HEK293 (cell line): ENCODE results near the gene TRIM24.

Source experiments
- CTCF ChIA-PET: fragments of 350-600 bp; formaldehyde crosslinking; extraction: SDS; loops from one replicate; lab custom pipeline; 2021; ENCODE audit warnings: antibody characterized with exemption; lab: Yijun Ruan, JAX
- POLR2A ChIA-PET: fragments of 300-600 bp; formaldehyde crosslinking; extraction: SDS; loops from one replicate; lab custom pipeline; 2020; ENCODE audit warnings: antibody characterized with exemption, inconsistent platforms; lab: Yijun Ruan, JAX
- H3K27ac ChIP-seq: fragments of 200-500 bp; sonication (Bioruptor generic); 2 replicates; pipeline ENCODE4 v1.5.1; 2014; ENCODE audit warnings: low read depth, low read length, control low read depth, inconsistent platforms; ENCODE audit errors: extremely low read depth
- H3K36me3 ChIP-seq, 2 experiments: fragments of 200-500 bp in 1 of 2; sonication (Bioruptor generic) in 1 of 2; 1 replicate in 1 of 2; 2 replicates in 1 of 2; pipeline ENCODE4 v1.5.1; 2014 to 2017; ENCODE audit warnings: inconsistent platforms in 2 of 2, low read length in 2 of 2; ENCODE audit not compliant: control insufficient read depth in 2 of 2, insufficient read depth in 1 of 2
- H3K4me1 ChIP-seq: fragments of 200-500 bp; sonication (Bioruptor generic); 2 replicates; pipeline ENCODE4 v1.5.1; 2014; ENCODE audit warnings: mild to moderate bottlenecking, low read length, inconsistent platforms; ENCODE audit not compliant: control insufficient read depth, insufficient read depth
- H3K4me3 ChIP-seq: 2 replicates; pipeline ENCODE4 v1.5.1; 2011; ENCODE audit warnings: low read depth, mild to moderate bottlenecking, control low read depth, low read length, moderate library complexity
- H3K9me3 ChIP-seq: fragments of 200-500 bp; sonication (Bioruptor generic); 2 replicates; pipeline ENCODE4 v1.5.1; 2014; ENCODE audit warnings: low read depth, low read length, inconsistent platforms; ENCODE audit not compliant: control insufficient read depth, insufficient read depth
- BCL11A ChIP-seq: fragments of 450-650 bp; formaldehyde crosslinking; IDR thresholded peaks from 2 replicates; pipeline ENCODE4 v1.5.1; 2016; ENCODE audit warnings: low read depth, missing biosample characterization, missing genetic modification characterization
- HOXD13 ChIP-seq: sonication (generic); formaldehyde crosslinking; IDR thresholded peaks from 2 replicates; pipeline ENCODE4 v1.8.0; 2022; ENCODE audit warnings: missing genetic modification reagents, borderline replicate concordance
- KLF10 ChIP-seq: fragments of 450-650 bp; IDR thresholded peaks from 2 replicates; pipeline ENCODE4 v1.5.1; 2018; ENCODE audit warnings: missing biosample characterization, mild to moderate bottlenecking, missing genetic modification characterization
- KLF9 ChIP-seq: fragments of 450-650 bp; formaldehyde crosslinking; IDR thresholded peaks from 2 replicates; pipeline ENCODE4 v1.5.1; 2016; ENCODE audit warnings: missing biosample characterization, missing genetic modification characterization, low read depth
- MYNN ChIP-seq: fragments of 450-650 bp; formaldehyde crosslinking; IDR thresholded peaks from 2 replicates; pipeline ENCODE4 v1.5.1; 2016; ENCODE audit warnings: missing biosample characterization, missing genetic modification characterization, borderline replicate concordance
- SCRT2 ChIP-seq: fragments of 450-650 bp; formaldehyde crosslinking; IDR thresholded peaks from 2 replicates; pipeline ENCODE4 v1.5.1; 2016; ENCODE audit warnings: missing biosample characterization, missing genetic modification characterization
- SP3 ChIP-seq: fragments of 450-650 bp; formaldehyde crosslinking; IDR thresholded peaks from 2 replicates; pipeline ENCODE4 v1.5.1; 2016; ENCODE audit warnings: missing biosample characterization, missing genetic modification characterization
- ZIC2 ChIP-seq: fragments of 450-650 bp; formaldehyde crosslinking; IDR thresholded peaks from 2 replicates; pipeline ENCODE4 v1.5.1; 2016; ENCODE audit warnings: missing biosample characterization, missing genetic modification characterization
- ZNF138 ChIP-seq: fragments of 450-650 bp; formaldehyde crosslinking; IDR thresholded peaks from 2 replicates; pipeline ENCODE4 v1.5.1; 2016; ENCODE audit warnings: missing biosample characterization, missing genetic modification characterization, borderline replicate concordance
- ZNF2 ChIP-seq: fragments of 450-650 bp; formaldehyde crosslinking; IDR thresholded peaks from 2 replicates; pipeline ENCODE4 v1.5.1; 2016; ENCODE audit warnings: missing biosample characterization, missing genetic modification characterization
- ZNF292 ChIP-seq: fragments of 450-650 bp; formaldehyde crosslinking; IDR thresholded peaks from 2 replicates; pipeline ENCODE4 v1.5.1; 2016; ENCODE audit warnings: low read depth, missing biosample characterization, missing genetic modification characterization, borderline replicate concordance
- ZNF335 ChIP-seq: fragments of 450-650 bp; formaldehyde crosslinking; conservative IDR thresholded peaks from 2 replicates; pipeline ENCODE4 v1.5.1; 2016; ENCODE audit warnings: missing biosample characterization, missing genetic modification characterization
- ZNF426 ChIP-seq: fragments of 450-650 bp; formaldehyde crosslinking; IDR thresholded peaks from 2 replicates; pipeline ENCODE4 v1.5.1; 2017; ENCODE audit warnings: missing biosample characterization, missing genetic modification characterization, mild to moderate bottlenecking, inconsistent platforms, moderate library complexity
- ZNF473 ChIP-seq: fragments of 450-650 bp; formaldehyde crosslinking; IDR thresholded peaks from 2 replicates; pipeline ENCODE4 v1.5.1; 2017; ENCODE audit warnings: missing biosample characterization, missing genetic modification characterization
- ZNF501 ChIP-seq: fragments of 450-650 bp; formaldehyde crosslinking; IDR thresholded peaks from 2 replicates; pipeline ENCODE4 v1.5.1; 2016; ENCODE audit warnings: missing biosample characterization, missing genetic modification characterization
- ZNF529 ChIP-seq: fragments of 450-650 bp; formaldehyde crosslinking; IDR thresholded peaks from 2 replicates; pipeline ENCODE4 v1.5.1; 2017; ENCODE audit warnings: missing genetic modification characterization, missing biosample characterization; ENCODE audit not compliant: insufficient replicate concordance
- ZNF555 ChIP-seq: fragments of 450-650 bp; formaldehyde crosslinking; conservative IDR thresholded peaks from 2 replicates; pipeline ENCODE4 v1.5.1; 2017; ENCODE audit warnings: missing biosample characterization, mild to moderate bottlenecking, missing genetic modification characterization, inconsistent platforms
- ZNF560 ChIP-seq: fragments of 450-650 bp; formaldehyde crosslinking; IDR thresholded peaks from 2 replicates; pipeline ENCODE4 v1.5.1; 2017; ENCODE audit warnings: missing biosample characterization, missing genetic modification characterization, borderline replicate concordance
- ZNF561 ChIP-seq: fragments of 450-650 bp; IDR thresholded peaks from 2 replicates; pipeline ENCODE4 v1.5.1; 2018; ENCODE audit warnings: missing biosample characterization, missing genetic modification characterization, borderline replicate concordance
- ZNF596 ChIP-seq: fragments of 450-650 bp; IDR thresholded peaks from 2 replicates; pipeline ENCODE4 v1.5.0; 2018; ENCODE audit warnings: missing biosample characterization, mild to moderate bottlenecking, missing genetic modification characterization, moderate library complexity
- ZNF707 ChIP-seq: fragments of 450-650 bp; formaldehyde crosslinking; IDR thresholded peaks from 2 replicates; pipeline ENCODE4 v1.5.1; 2016; ENCODE audit warnings: missing biosample characterization, missing genetic modification characterization
- ZNF776 ChIP-seq: fragments of 450-650 bp; formaldehyde crosslinking; IDR thresholded peaks from 2 replicates; pipeline ENCODE4 v1.5.0; 2017; ENCODE audit warnings: missing biosample characterization, missing genetic modification characterization, borderline replicate concordance
- ZNF785 ChIP-seq: fragments of 450-650 bp; formaldehyde crosslinking; IDR thresholded peaks from 2 replicates; pipeline ENCODE4 v1.5.1; 2016; ENCODE audit warnings: missing biosample characterization, missing genetic modification characterization
- ZNF843 ChIP-seq: fragments of 450-650 bp; formaldehyde crosslinking; IDR thresholded peaks from 2 replicates; pipeline ENCODE4 v1.5.1; 2016; ENCODE audit warnings: missing biosample characterization, missing genetic modification characterization
- ZSCAN16 ChIP-seq: fragments of 450-650 bp; formaldehyde crosslinking; IDR thresholded peaks from 2 replicates; pipeline ENCODE4 v1.5.1; 2016; ENCODE audit warnings: missing biosample characterization, missing genetic modification characterization
- ZXDB ChIP-seq: fragments of 450-650 bp; formaldehyde crosslinking; IDR thresholded peaks from 2 replicates; pipeline ENCODE4 v1.5.1; 2016; ENCODE audit warnings: missing biosample characterization, missing genetic modification characterization
- TF ChIP-seq, protein P1 (sequence below): fragments of 450-650 bp; formaldehyde crosslinking; IDR thresholded peaks from 2 replicates; pipeline ENCODE4 v1.5.1; 2016; ENCODE audit warnings: missing biosample characterization, missing genetic modification characterization
- TF ChIP-seq, protein P2 (sequence below): fragments of 450-650 bp; formaldehyde crosslinking; IDR thresholded peaks from 2 replicates; pipeline ENCODE4 v1.5.1; 2017; ENCODE audit warnings: missing biosample characterization, missing genetic modification characterization
- TF ChIP-seq, protein P3 (sequence below): fragments of 450-650 bp; formaldehyde crosslinking; IDR thresholded peaks from 2 replicates; pipeline ENCODE4 v1.5.1; 2016; ENCODE audit warnings: missing biosample characterization, missing genetic modification characterization

The TRIM24 gene

DNA sequence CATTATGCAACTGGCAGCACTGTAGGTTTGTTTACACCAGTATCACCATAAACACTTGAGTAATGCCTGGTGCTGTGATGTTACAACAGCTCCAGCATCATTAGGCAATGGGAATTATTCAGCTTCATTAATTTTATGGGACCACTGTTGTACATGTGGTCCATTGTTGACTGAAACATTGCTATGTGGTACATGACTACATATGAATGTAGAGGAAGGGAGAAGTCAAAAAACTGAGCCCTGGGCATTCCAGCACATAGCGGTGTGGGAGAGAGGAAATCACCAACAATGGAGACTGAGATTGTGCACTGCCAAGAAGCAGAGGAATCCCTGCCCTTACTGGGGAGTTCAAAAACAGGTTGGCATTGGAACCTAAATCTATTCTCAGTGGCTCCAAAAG is 89.0 kb downstream of the TRIM24 start:
- Histone ChIP-seq H3K27ac (no peak overlapping the region), H3K4me1 (no peaks in the 10 kb centered on the region), H3K9me3 (no peaks in the 10 kb centered on the region), H3K36me3 (peaks cover 3 to 78% of the 10 kb centered on the region in 2 experiments; a peak in 2 of 3 replicates), H3K4me3 (no peak overlapping the region)
- ChIA-PET POLR2A (no interaction called here), CTCF (no interaction called here)
- no peak for TF ChIP-seq SP3
- 0 out of 2 replicates have a peak, but pooled peaks have one; percentile 21 for TF ChIP-seq SCRT2 (tag by site-specific recombination)
- TF ChIP-seq, protein P1, sequence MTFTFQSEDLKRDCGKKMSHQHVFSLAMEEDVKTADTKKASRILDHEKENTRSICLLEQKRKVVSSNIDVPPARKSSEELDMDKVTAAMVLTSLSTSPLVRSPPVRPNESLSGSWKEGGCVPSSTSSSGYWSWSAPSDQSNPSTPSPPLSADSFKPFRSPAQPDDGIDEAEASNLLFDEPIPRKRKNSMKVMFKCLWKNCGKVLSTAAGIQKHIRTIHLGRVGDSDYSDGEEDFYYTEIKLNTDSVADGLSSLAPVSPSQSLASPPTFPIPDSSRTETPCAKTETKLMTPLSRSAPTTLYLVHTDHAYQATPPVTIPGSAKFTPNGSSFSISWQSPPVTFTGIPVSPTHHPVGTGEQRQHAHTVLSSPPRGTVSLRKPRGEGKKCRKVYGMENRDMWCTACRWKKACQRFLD, result no peak
- no peak for TF ChIP-seq ZIC2 (tag by site-specific recombination)
- no peak for TF ChIP-seq ZXDB (tag by site-specific recombination)
- TF ChIP-seq, protein P2, sequence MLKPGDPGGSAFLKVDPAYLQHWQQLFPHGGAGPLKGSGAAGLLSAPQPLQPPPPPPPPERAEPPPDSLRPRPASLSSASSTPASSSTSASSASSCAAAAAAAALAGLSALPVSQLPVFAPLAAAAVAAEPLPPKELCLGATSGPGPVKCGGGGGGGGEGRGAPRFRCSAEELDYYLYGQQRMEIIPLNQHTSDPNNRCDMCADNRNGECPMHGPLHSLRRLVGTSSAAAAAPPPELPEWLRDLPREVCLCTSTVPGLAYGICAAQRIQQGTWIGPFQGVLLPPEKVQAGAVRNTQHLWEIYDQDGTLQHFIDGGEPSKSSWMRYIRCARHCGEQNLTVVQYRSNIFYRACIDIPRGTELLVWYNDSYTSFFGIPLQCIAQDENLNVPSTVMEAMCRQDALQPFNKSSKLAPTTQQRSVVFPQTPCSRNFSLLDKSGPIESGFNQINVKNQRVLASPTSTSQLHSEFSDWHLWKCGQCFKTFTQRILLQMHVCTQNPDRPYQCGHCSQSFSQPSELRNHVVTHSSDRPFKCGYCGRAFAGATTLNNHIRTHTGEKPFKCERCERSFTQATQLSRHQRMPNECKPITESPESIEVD (tag by site-specific recombination), result peak; percentile 41; the same call in 1 of the 2 replicates
- no peak for TF ChIP-seq ZNF561 (tag by site-specific recombination)

DNA sequence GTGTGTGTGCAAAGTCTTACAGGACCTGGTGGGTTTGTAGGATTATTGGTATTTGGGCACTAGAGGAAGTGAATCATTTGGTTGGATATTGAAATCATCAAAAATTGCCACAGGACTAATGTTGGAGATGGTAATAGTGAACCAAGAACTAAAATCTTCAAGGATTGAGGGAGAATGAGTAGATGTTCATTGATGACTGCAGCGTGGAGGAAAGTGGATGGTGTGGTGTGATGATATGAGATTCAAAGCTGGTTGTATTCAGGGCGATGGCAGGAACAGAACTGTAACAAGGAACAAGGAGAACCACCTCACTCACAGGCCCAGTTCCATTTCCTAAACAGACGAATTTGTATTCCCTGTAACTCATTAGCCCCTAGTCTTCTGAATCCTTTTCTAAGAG is 90.3 kb downstream of the TRIM24 start:
- peaks cover 3 to 76% of the 10 kb centered on the region in 2 experiments; a peak in 2 of 3 replicates for H3K36me3 ChIP-seq
- no peak overlapping the region for H3K27ac ChIP-seq
- ChIA-PET CTCF (no interaction called here), POLR2A (no interaction called here)
- no peak overlapping the region for H3K4me3 ChIP-seq
- no peaks in the 10 kb centered on the region for H3K4me1 ChIP-seq
- TF ChIP-seq ZNF426 (tag by site-specific recombination), result no peak
- TF ChIP-seq MYNN (tag by site-specific recombination), result no peak
- no peak for TF ChIP-seq ZNF843
- no peak for TF ChIP-seq ZNF335 (tag by site-specific recombination)
- no peak for TF ChIP-seq KLF9
- no peak for TF ChIP-seq ZNF473 (tag by site-specific recombination)
- TF ChIP-seq BCL11A, result no peak
- TF ChIP-seq ZNF501 (tag by site-specific recombination), result no peak
- no peak for TF ChIP-seq ZNF555
- TF ChIP-seq KLF10, result no peak
- TF ChIP-seq ZNF2, result no peak
- TF ChIP-seq ZNF529, result no peak
- TF ChIP-seq HOXD13, result no peak
- no peak for TF ChIP-seq ZNF138 (tag by site-specific recombination)
- TF ChIP-seq ZNF292 (tag by site-specific recombination), result no peak
- no peaks in the 10 kb centered on the region for H3K9me3 ChIP-seq

DNA sequence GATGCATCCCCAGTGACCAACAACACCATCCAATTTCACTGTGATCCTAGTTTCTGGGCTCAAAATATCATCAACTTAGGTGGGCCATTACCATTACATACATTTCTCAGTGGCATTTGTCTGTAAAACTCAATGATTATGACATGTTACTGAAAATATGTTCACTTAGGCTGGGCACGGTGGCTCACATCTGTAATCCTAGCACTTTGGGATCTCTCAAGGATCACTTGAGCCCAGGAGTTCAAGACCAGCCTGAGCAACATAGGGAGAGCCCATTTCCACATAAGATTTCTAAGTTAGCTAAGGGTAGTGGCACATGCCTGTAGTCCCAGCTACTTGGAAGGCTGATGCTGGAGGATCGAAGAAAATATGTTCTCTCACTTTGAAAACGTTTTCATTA is 91.0 kb downstream of the TRIM24 start:
- no peak overlapping the region for H3K27ac ChIP-seq
- H3K4me1 ChIP-seq, result no peaks in the 10 kb centered on the region
- H3K4me3 ChIP-seq, result no peak overlapping the region
- POLR2A ChIA-PET, result no interaction called here
- no peak for TF ChIP-seq ZNF596 (tag by site-specific recombination)
- TF ChIP-seq ZSCAN16, result no peak
- TF ChIP-seq ZNF560 (tag by site-specific recombination), result no peak
- no peak for TF ChIP-seq ZNF776 (tag by site-specific recombination)
- TF ChIP-seq, protein P3, sequence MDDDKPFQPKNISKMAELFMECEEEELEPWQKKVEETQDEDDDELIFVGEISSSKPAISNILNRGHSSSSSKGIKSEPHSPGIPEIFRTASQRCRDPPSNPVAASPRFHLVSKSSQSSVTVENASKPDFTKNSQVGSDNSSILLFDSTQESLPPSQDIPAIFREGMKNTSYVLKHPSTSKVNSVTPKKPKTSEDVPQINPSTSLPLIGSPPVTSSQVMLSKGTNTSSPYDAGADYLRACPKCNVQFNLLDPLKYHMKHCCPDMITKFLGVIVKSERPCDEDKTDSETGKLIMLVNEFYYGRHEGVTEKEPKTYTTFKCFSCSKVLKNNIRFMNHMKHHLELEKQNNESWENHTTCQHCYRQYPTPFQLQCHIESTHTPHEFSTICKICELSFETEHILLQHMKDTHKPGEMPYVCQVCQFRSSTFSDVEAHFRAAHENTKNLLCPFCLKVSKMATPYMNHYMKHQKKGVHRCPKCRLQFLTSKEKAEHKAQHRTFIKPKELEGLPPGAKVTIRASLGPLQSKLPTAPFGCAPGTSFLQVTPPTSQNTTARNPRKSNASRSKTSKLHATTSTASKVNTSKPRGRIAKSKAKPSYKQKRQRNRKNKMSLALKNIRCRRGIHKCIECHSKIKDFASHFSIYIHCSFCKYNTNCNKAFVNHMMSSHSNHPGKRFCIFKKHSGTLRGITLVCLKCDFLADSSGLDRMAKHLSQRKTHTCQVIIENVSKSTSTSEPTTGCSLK (tag by site-specific recombination), result no peak
- no peak for TF ChIP-seq ZNF785 (tag by site-specific recombination)
- no peak for TF ChIP-seq ZNF707 (tag by site-specific recombination)
- TF ChIP-seq, all 188 proteins: peak for 0
- CTCF ChIA-PET, result interaction anchor here (0.6 kb wide), 1 partner anchor 75 kb away, joined by 3 read pairs; no protein-coding TSS in a partner anchor
- Histone ChIP-seq H3K9me3 (no peaks in the 10 kb centered on the region), H3K36me3 (peaks cover 3 to 77% of the 10 kb centered on the region in 2 experiments; a peak in 2 of 3 replicates)
